Measurements from ENCODE around the gene PCK1. TPM values are rescaled to one million over a fixed set of nuclear protein-coding genes. Genes with fewer than 3 reads are reported as not detected.

The PCK1 gene
- total RNA-seq, 1 experiment from 2014 or later, result not detected

DNA sequence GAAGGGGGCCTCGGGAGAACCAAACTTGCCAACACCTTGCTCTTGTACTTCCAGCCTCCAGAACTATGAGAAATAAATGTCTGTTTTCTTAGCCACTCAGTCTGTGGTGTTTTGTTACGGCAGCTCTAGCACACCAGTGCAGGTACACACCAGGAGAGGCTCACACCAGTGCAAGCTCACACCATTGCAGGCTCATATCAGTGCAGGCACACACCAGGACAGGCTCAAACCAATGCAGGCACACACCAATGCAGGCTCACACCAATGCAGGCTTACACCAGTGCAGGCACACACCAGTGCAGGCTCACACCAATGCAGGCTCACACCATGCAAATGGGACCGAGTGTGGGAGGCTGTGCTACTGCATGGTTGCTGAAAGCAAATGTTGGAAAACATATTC lies 31.1 kb upstream of the PCK1 start:
- no peak for TF ChIP-seq EZH2 (IDR thresholded peaks at IDR 0.05; ENCODE audit: low read depth)
- TF ChIP-seq, protein P1, sequence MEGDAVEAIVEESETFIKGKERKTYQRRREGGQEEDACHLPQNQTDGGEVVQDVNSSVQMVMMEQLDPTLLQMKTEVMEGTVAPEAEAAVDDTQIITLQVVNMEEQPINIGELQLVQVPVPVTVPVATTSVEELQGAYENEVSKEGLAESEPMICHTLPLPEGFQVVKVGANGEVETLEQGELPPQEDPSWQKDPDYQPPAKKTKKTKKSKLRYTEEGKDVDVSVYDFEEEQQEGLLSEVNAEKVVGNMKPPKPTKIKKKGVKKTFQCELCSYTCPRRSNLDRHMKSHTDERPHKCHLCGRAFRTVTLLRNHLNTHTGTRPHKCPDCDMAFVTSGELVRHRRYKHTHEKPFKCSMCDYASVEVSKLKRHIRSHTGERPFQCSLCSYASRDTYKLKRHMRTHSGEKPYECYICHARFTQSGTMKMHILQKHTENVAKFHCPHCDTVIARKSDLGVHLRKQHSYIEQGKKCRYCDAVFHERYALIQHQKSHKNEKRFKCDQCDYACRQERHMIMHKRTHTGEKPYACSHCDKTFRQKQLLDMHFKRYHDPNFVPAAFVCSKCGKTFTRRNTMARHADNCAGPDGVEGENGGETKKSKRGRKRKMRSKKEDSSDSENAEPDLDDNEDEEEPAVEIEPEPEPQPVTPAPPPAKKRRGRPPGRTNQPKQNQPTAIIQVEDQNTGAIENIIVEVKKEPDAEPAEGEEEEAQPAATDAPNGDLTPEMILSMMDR (conservative IDR thresholded peaks at IDR 0.05), result no peak
- no peak overlapping the region for H3K27ac ChIP-seq
- ChIA-PET CTCF (no interaction called here), POLR2A (ENCODE audit: unreplicated experiment) (no interaction called here)
- H3K36me3 ChIP-seq (ENCODE audit: low read depth), result no peaks in the 10 kb centered on the region
- H3K9me3 ChIP-seq (ENCODE audit: insufficient read depth, low read depth), result no peaks in the 10 kb centered on the region
- no peaks in the 10 kb centered on the region for H3K9me2 ChIP-seq (ENCODE audit: insufficient read depth)
- no peaks in the 10 kb centered on the region for H4K20me1 ChIP-seq (ENCODE audit: insufficient read depth)
- H3K4me3 ChIP-seq, result no peak overlapping the region
- no peaks in the 10 kb centered on the region for H3K4me1 ChIP-seq (replicated peaks; ENCODE audit: insufficient read depth)
- H2AFZ ChIP-seq, result no peak overlapping the region
- H3F3A ChIP-seq (ENCODE audit: insufficient read depth, low read depth), result no peaks in the 10 kb centered on the region
- peaks cover 9% of the 10 kb centered on the region; the same call in 1 of the 2 replicates for H3K27me3 ChIP-seq (ENCODE audit: insufficient read depth, low read depth)
- no TSS peak for BruUV-seq (replicated peaks)
- intact Hi-C loops (cut with micrococcal nuclease; ENCODE audit: unreplicated experiment), result no loop called here
- no peak for DNase-seq
- H3K4me2 ChIP-seq, result no peak overlapping the region
- no peaks in the 10 kb centered on the region for H3K79me2 ChIP-seq (ENCODE audit: low read depth)

DNA sequence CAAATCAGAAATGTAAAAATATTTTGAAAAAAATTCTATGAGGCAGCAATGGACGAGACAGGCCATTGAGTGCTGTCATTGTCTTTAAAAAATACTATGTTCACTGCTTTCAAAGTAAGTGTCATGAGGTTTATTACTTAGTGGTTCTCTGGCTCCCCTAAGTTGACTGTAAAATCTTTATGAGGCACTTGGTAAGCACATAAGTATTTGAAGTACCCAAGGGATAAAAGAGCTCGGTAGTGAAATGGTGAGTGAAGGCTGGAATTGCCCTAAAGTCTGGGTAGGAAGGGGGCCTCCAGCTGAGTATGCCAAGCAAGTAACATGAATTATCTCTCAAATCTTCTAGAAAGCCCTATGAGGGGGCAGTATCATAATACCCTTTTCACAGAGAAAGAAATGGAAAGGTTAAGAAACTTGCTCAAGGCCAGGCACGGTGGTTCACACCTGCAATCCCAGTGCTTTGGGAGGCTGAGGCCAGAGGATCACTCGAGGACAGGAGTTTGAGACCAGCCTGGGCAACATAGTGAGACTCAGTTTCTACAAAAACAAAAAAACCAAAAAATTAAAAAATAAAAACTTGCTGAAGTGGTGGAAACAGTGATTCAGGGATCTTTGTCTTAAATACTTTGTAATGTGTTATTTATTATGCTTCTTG lies 30.5 kb upstream of the PCK1 start:
- Histone ChIP-seq H2AFZ (no peak overlapping the region), H3K4me3 (no peak overlapping the region), H3K4me1 (replicated peaks; ENCODE audit: insufficient read depth) (no peaks in the 10 kb centered on the region), H4K20me1 (ENCODE audit: insufficient read depth) (no peaks in the 10 kb centered on the region), H3K27ac (no peak overlapping the region), H3K36me3 (ENCODE audit: low read depth) (no peaks in the 10 kb centered on the region), H3K9me2 (ENCODE audit: insufficient read depth) (no peaks in the 10 kb centered on the region), H3K9me3 (ENCODE audit: insufficient read depth, low read depth) (no peaks in the 10 kb centered on the region), H3F3A (ENCODE audit: insufficient read depth, low read depth) (no peaks in the 10 kb centered on the region), H3K27me3 (ENCODE audit: insufficient read depth, low read depth) (peaks cover 16% of the 10 kb centered on the region), H3K79me2 (ENCODE audit: low read depth) (no peaks in the 10 kb centered on the region), H3K4me2 (no peak overlapping the region)
- intact Hi-C loops (cut with micrococcal nuclease; ENCODE audit: unreplicated experiment), result no loop called here
- BruUV-seq (replicated peaks), result no TSS peak
- POLR2A ChIA-PET (ENCODE audit: unreplicated experiment), result no interaction called here
- DNase-seq, result no peak
- CTCF ChIA-PET, result no interaction called here
- TF ChIP-seq, protein P1 (conservative IDR thresholded peaks at IDR 0.05), result no peak
- TF ChIP-seq EZH2 (IDR thresholded peaks at IDR 0.05; ENCODE audit: low read depth), result no peak

DNA sequence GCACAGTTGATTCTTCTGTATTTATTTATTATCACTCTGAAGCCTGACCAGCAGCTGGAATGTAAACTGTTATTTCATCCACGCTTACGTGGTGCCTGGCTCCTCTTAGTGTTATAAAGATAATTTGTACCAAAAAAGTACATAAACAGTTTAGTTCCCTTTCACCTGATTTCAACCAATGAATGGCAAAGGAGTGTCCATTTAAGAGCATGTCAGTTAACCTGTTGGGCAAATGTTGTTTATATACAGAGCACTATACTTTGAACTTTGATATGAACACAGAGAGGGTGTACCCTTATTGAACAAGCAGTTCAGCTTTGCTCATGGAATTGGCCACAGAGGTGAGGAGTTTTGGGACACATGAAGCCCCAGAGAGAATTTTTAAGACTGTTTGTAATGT lies 28.8 kb upstream of the PCK1 start:
- Histone ChIP-seq H3K36me3 (ENCODE audit: low read depth) (no peaks in the 10 kb centered on the region), H3F3A (ENCODE audit: insufficient read depth, low read depth) (no peaks in the 10 kb centered on the region), H3K79me2 (ENCODE audit: low read depth) (no peaks in the 10 kb centered on the region), H3K4me3 (no peak overlapping the region), H3K4me2 (no peak overlapping the region), H3K9me2 (ENCODE audit: insufficient read depth) (no peaks in the 10 kb centered on the region), H2AFZ (no peak overlapping the region), H3K9me3 (ENCODE audit: insufficient read depth, low read depth) (0 out of 2 replicates have a peak, but pooled peaks cover 4% of the 10 kb centered on the region), H3K27me3 (ENCODE audit: insufficient read depth, low read depth) (peaks cover 32% of the 10 kb centered on the region), H3K4me1 (replicated peaks; ENCODE audit: insufficient read depth) (no peaks in the 10 kb centered on the region), H3K27ac (no peak overlapping the region), H4K20me1 (ENCODE audit: insufficient read depth) (no peaks in the 10 kb centered on the region)
- ChIA-PET CTCF (interaction anchor here (0.6 kb wide), 1 partner anchor 86 kb away, joined by 5 read pairs; no protein-coding TSS in a partner anchor), POLR2A (ENCODE audit: unreplicated experiment) (no interaction called here)
- DNase-seq, result no peak
- intact Hi-C loops (cut with micrococcal nuclease; ENCODE audit: unreplicated experiment), result no loop called here
- no TSS peak for BruUV-seq (replicated peaks)
- TF ChIP-seq, protein P1 (conservative IDR thresholded peaks at IDR 0.05), result no peak
- no peak for TF ChIP-seq EZH2 (IDR thresholded peaks at IDR 0.05; ENCODE audit: low read depth)

Data from PC-9 (cell line).